Measurements from ENCODE around the gene SRP14. TPM values are rescaled to one million over a fixed set of nuclear protein-coding genes. Genes with fewer than 3 reads are reported as not detected.
"Not testable (repeated sequence)": the region's sequence is repeated elsewhere in the genome, so short reads cannot be mapped to it uniquely, and the experiment has no call there.

The SRP14 gene
- total RNA-seq, 2 experiments from 2014 or later: 130 to 188 TPM

- Histone ChIP-seq H3K36me3 (ENCODE audit: insufficient read depth, low read length) (peaks cover 30% of the 10 kb centered on the region), H3K9me3 (ENCODE audit: low read length) (no peaks in the 10 kb centered on the region), H3K4me1 (ENCODE audit: insufficient read depth, low read length, poor library complexity, severe bottlenecking) (no peaks in the 10 kb centered on the region), H2AFZ (ENCODE audit: low read length) (no peak overlapping the region), H4K20me1 (ENCODE audit: insufficient read depth, low read length) (no peaks in the 10 kb centered on the region), H3K27ac (ENCODE audit: low read depth, low read length, poor library complexity, severe bottlenecking) (no peak overlapping the region), H3K79me2 (ENCODE audit: insufficient read depth, low read depth, low read length) (no peaks in the 10 kb centered on the region), H3K9me2 (ENCODE audit: insufficient read depth, low read length) (no peaks in the 10 kb centered on the region), H3K4me3 (ENCODE audit: low read depth, low read length, poor library complexity, severe bottlenecking) (no peak overlapping the region), H3K4me2 (ENCODE audit: low read length) (no peak overlapping the region)
- ChIA-PET CTCF (ENCODE audit: unreplicated experiment) (no interaction called here), POLR2A (interaction anchor here (0.6 kb wide), 1 partner anchor 1385 kb away, joined by 3 read pairs; no protein-coding TSS in a partner anchor)
- no peak for TF ChIP-seq CTCF (conservative IDR thresholded peaks at IDR 0.05; ENCODE audit: low read length)
- no peak for TF ChIP-seq EZH2phosphoT487 (IDR thresholded peaks at IDR 0.05; ENCODE audit: borderline replicate concordance, low read depth, low read length)
- BruUV-seq (replicated peaks): no TSS peak
- DNase-seq (ENCODE audit: low spot score): no peak
- intact Hi-C loops (cut with micrococcal nuclease; ENCODE audit: unreplicated experiment): no loop called here
Observed at GRCh38 chr15:40028193-40028592, 10.8 kb downstream of the SRP14 start.

- ChIA-PET POLR2A (no interaction called here), CTCF (ENCODE audit: unreplicated experiment) (no interaction called here)
- TF ChIP-seq CTCF (conservative IDR thresholded peaks at IDR 0.05; ENCODE audit: low read length) (no peak), EZH2phosphoT487 (IDR thresholded peaks at IDR 0.05; ENCODE audit: borderline replicate concordance, low read depth, low read length) (no peak)
- intact Hi-C loops (cut with micrococcal nuclease; ENCODE audit: unreplicated experiment): no loop called here
- Histone ChIP-seq H3K4me3 (ENCODE audit: low read depth, low read length, poor library complexity, severe bottlenecking) (no peak overlapping the region), H3K36me3 (ENCODE audit: insufficient read depth, low read length) (no peaks in the 10 kb centered on the region), H2AFZ (ENCODE audit: low read length) (no peak overlapping the region), H3K4me2 (ENCODE audit: low read length) (no peak overlapping the region), H3K27ac (ENCODE audit: low read depth, low read length, poor library complexity, severe bottlenecking) (no peak overlapping the region), H3K9me2 (ENCODE audit: insufficient read depth, low read length) (no peaks in the 10 kb centered on the region), H3K9me3 (ENCODE audit: low read length) (peaks cover 9% of the 10 kb centered on the region; the same call in 1 of the 2 replicates), H3K4me1 (ENCODE audit: insufficient read depth, low read length, poor library complexity, severe bottlenecking) (no peaks in the 10 kb centered on the region), H3K79me2 (ENCODE audit: insufficient read depth, low read depth, low read length) (no peaks in the 10 kb centered on the region), H4K20me1 (ENCODE audit: insufficient read depth, low read length) (no peaks in the 10 kb centered on the region)
- no TSS peak for BruUV-seq (replicated peaks)
- DNase-seq (ENCODE audit: low spot score): no peak
Observed at GRCh38 chr15:40016224-40016865, 22.6 kb downstream of the SRP14 start.

DNA sequence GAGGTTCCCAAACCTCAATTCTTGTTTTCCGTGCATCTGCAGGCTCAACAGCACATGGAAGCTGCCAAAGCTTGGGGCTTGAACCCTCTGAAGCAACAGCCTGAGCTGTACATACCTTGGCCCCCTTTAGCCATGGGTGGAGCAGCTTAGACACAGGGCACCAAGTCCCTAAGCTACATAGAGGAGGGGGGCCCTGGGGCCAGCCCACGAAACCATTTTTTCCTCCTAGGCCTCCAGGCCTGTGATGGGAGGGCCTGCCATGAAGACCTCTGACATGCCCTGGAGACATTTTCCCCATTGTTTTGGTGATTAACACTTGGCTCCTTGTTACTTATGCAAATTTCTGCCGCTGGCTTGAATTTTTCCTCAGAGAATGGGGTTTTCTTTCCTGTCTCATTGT lies 24.6 kb downstream of the SRP14 start:
- intact Hi-C loops (cut with micrococcal nuclease; ENCODE audit: unreplicated experiment): no loop called here
- CTCF ChIA-PET (ENCODE audit: unreplicated experiment): no interaction called here
- no TSS peak for BruUV-seq (replicated peaks)

DNA sequence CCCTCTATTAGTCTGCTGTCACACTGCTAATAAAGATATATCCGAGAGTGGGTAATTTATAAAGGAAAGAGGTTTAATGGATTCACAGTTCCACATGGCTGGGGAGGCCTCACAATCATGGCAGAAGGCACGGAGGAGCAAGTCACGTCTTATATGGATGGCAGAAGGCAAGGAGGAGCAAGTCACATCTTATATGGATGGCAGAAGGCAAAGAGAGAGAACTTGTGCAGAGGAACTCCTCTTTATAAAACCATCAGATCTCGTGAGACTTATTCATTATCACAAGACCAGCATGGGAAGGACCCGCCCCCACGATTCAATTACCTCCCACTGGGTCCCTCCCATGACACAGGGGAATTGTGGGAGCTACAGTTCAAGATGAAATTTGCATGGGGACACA lies 25.6 kb downstream of the SRP14 start:
- CTCF ChIA-PET (ENCODE audit: unreplicated experiment); intact Hi-C loops (cut with micrococcal nuclease; ENCODE audit: unreplicated experiment); H3K4me1 ChIP-seq (ENCODE audit: insufficient read depth, low read length, poor library complexity, severe bottlenecking); BruUV-seq (replicated peaks); H3K9me2 ChIP-seq (ENCODE audit: insufficient read depth, low read length); H4K20me1 ChIP-seq (ENCODE audit: insufficient read depth, low read length); POLR2A ChIA-PET; H3K36me3 ChIP-seq (ENCODE audit: insufficient read depth, low read length); H3K27ac ChIP-seq (ENCODE audit: low read depth, low read length, poor library complexity, severe bottlenecking); DNase-seq (ENCODE audit: low spot score); H3K79me2 ChIP-seq (ENCODE audit: insufficient read depth, low read depth, low read length); H3K4me3 ChIP-seq (ENCODE audit: low read depth, low read length, poor library complexity, severe bottlenecking); H2AFZ ChIP-seq (ENCODE audit: low read length); H3K9me3 ChIP-seq (ENCODE audit: low read length); H3K4me2 ChIP-seq (ENCODE audit: low read length): not testable (repeated sequence)

More for the DNA sequence above, 24.6 kb downstream of the SRP14 start:
- H4K20me1 ChIP-seq (ENCODE audit: insufficient read depth, low read length): no peaks in the 10 kb centered on the region
- no peak overlapping the region for H3K4me2 ChIP-seq (ENCODE audit: low read length)
- peaks cover 9% of the 10 kb centered on the region; the same call in 1 of the 2 replicates for H3K9me3 ChIP-seq (ENCODE audit: low read length)
- H3K9me2 ChIP-seq (ENCODE audit: insufficient read depth, low read length): no peaks in the 10 kb centered on the region
- TF ChIP-seq EZH2phosphoT487 (IDR thresholded peaks at IDR 0.05; ENCODE audit: borderline replicate concordance, low read depth, low read length) (no peak), CTCF (conservative IDR thresholded peaks at IDR 0.05; ENCODE audit: low read length) (no peak)
- no peaks in the 10 kb centered on the region for H3K36me3 ChIP-seq (ENCODE audit: insufficient read depth, low read length)
- POLR2A ChIA-PET: no interaction called here
- DNase-seq (ENCODE audit: low spot score): no peak
- no peaks in the 10 kb centered on the region for H3K79me2 ChIP-seq (ENCODE audit: insufficient read depth, low read depth, low read length)
- H2AFZ ChIP-seq (ENCODE audit: low read length): no peak overlapping the region
- H3K4me1 ChIP-seq (ENCODE audit: insufficient read depth, low read length, poor library complexity, severe bottlenecking): no peaks in the 10 kb centered on the region
- no peak overlapping the region for H3K4me3 ChIP-seq (ENCODE audit: low read depth, low read length, poor library complexity, severe bottlenecking)
- H3K27ac ChIP-seq (ENCODE audit: low read depth, low read length, poor library complexity, severe bottlenecking): no peak overlapping the region
